ENCODE measurements around the gene CALCR. TPM values are rescaled to one million over a fixed set of nuclear protein-coding genes. Genes with fewer than 3 reads are reported as not detected.

The CALCR gene
- total and polyA plus RNA-seq, 2 donors (not counting 1 experiment from before 2014, with no cell fraction given) = not detected

DNA sequence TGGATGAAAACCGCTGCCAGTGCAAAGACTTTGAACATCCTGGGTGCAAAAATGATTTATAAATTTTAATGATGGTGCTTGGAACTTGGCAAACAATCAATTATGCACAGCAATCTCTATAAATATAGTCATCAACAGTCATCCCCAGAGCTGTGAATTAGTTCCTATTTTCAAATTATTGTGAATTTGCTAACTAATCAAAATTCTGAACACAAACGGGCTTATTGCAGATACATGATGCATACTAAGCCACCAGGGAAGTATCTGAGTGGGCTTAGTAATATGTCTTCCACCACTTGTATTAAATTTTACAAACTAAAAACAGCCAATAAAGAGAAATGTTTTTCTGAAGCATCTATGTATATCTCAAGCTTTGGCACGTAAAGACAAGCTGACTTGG is 165.2 kb downstream of the CALCR start:
- H2AFZ ChIP-seq (ENCODE audit: insufficient read depth, low read depth, low read length, poor library complexity, severe bottlenecking) = no peak overlapping the region
- no peak overlapping the region for H3K9ac ChIP-seq (ENCODE audit: low read length)
- no peak overlapping the region for H3K4me3 ChIP-seq (ENCODE audit: control extremely low read depth in 1 of 5, extremely low read depth in 1 of 5, insufficient read depth in 1 of 5, low read depth in 2 of 5, low read length in 4 of 5)
- H3K9me3 ChIP-seq (ENCODE audit: control extremely low read depth in 1 of 3, control insufficient read depth in 2 of 3, insufficient read depth in 1 of 3, low read length in 2 of 3) = peaks cover 0 to 9% (median 5%) of the 10 kb centered on the region in 3 donors
- intact Hi-C loops (cut with micrococcal nuclease) = loop anchor here (10.0 kb wide), 1 partner anchor 55 kb away; no protein-coding TSS in a partner anchor
- no peaks in the 10 kb centered on the region for H4K20me1 ChIP-seq (ENCODE audit: control insufficient read depth, insufficient read depth, low read length, poor library complexity, severe bottlenecking)
- H3K9me3 Mint-ChIP-seq (ENCODE audit: insufficient read depth) = peaks cover 9% of the 10 kb centered on the region
- no peaks in the 10 kb centered on the region for H3K27me3 ChIP-seq (replicated peaks in 1 of 4; ENCODE audit: control extremely low read depth in 1 of 4, control insufficient read depth in 3 of 4, insufficient read depth in 4 of 4, low read length in 3 of 4)
- no peaks in the 10 kb centered on the region for H3K4me1 Mint-ChIP-seq
- no peak overlapping the region for H3K27ac ChIP-seq (ENCODE audit: low read length in 2 of 2)
- no peak overlapping the region for H3K4me3 Mint-ChIP-seq
- no peak overlapping the region for H3K4me2 ChIP-seq (replicated peaks; ENCODE audit: low read depth, low read length, poor library complexity, severe bottlenecking)
- H3K27ac Mint-ChIP-seq = no peak overlapping the region
- H3K36me3 ChIP-seq (replicated peaks in 1 of 2; ENCODE audit: control extremely low read depth in 1 of 2, control insufficient read depth in 1 of 2, extremely low read depth in 1 of 2, insufficient read depth in 2 of 2, low read length in 1 of 2) = no peaks in the 10 kb centered on the region
- ChIA-PET POLR2A (no interaction called here), CTCF (no interaction called here)
- DNase-seq (no peak), ATAC-seq (ENCODE audit: low read depth) (no peak)
- no peaks in the 10 kb centered on the region for H3K4me1 ChIP-seq (ENCODE audit: control insufficient read depth in 2 of 2, insufficient read depth in 2 of 2, low read length in 2 of 2)
- H3K27me3 Mint-ChIP-seq = no peaks in the 10 kb centered on the region
- no peaks in the 10 kb centered on the region for H3K79me2 ChIP-seq (ENCODE audit: control insufficient read depth, insufficient read depth, low read length)
- no peak for TF ChIP-seq EZH2 (IDR thresholded peaks at IDR 0.05; ENCODE audit: borderline replicate concordance, insufficient read depth, low read depth, low read length, poor library complexity, severe bottlenecking)
- TF ChIP-seq, protein P1, sequence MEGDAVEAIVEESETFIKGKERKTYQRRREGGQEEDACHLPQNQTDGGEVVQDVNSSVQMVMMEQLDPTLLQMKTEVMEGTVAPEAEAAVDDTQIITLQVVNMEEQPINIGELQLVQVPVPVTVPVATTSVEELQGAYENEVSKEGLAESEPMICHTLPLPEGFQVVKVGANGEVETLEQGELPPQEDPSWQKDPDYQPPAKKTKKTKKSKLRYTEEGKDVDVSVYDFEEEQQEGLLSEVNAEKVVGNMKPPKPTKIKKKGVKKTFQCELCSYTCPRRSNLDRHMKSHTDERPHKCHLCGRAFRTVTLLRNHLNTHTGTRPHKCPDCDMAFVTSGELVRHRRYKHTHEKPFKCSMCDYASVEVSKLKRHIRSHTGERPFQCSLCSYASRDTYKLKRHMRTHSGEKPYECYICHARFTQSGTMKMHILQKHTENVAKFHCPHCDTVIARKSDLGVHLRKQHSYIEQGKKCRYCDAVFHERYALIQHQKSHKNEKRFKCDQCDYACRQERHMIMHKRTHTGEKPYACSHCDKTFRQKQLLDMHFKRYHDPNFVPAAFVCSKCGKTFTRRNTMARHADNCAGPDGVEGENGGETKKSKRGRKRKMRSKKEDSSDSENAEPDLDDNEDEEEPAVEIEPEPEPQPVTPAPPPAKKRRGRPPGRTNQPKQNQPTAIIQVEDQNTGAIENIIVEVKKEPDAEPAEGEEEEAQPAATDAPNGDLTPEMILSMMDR (IDR thresholded peaks at IDR 0.05) = no peak
- 100% methylated on average over 1 of the region's 3 CpGs for WGBS (ENCODE audit: insufficient coverage)

GRCh38 chr7:93407239-93407638 is 167.3 kb downstream of the CALCR start:
- no peak for ATAC-seq (ENCODE audit: low read depth)
- no peak for TF ChIP-seq EZH2 (IDR thresholded peaks at IDR 0.05; ENCODE audit: borderline replicate concordance, insufficient read depth, low read depth, low read length, poor library complexity, severe bottlenecking)
- TF ChIP-seq, protein P1 (IDR thresholded peaks at IDR 0.05) = no peak
- no peak overlapping the region for H3K27ac ChIP-seq (ENCODE audit: low read length in 2 of 2)
- Mint-ChIP-seq H3K4me3 (no peak overlapping the region), H3K27me3 (no peaks in the 10 kb centered on the region), H3K4me1 (no peaks in the 10 kb centered on the region), H3K9me3 (ENCODE audit: insufficient read depth) (peaks cover 9% of the 10 kb centered on the region), H3K27ac (no peak overlapping the region)
- H3K9ac ChIP-seq (ENCODE audit: low read length) = no peak overlapping the region
- H3K79me2 ChIP-seq (ENCODE audit: control insufficient read depth, insufficient read depth, low read length) = no peaks in the 10 kb centered on the region
- peaks cover 1 to 9% (median 5%) of the 10 kb centered on the region in 3 donors for H3K9me3 ChIP-seq (ENCODE audit: control extremely low read depth in 1 of 3, control insufficient read depth in 2 of 3, insufficient read depth in 1 of 3, low read length in 2 of 3)
- no peaks in the 10 kb centered on the region for H4K20me1 ChIP-seq (ENCODE audit: control insufficient read depth, insufficient read depth, low read length, poor library complexity, severe bottlenecking)
- POLR2A ChIA-PET = no interaction called here
- no peak overlapping the region for H2AFZ ChIP-seq (ENCODE audit: insufficient read depth, low read depth, low read length, poor library complexity, severe bottlenecking)
- H3K36me3 ChIP-seq (replicated peaks in 1 of 2; ENCODE audit: control extremely low read depth in 1 of 2, control insufficient read depth in 1 of 2, extremely low read depth in 1 of 2, insufficient read depth in 2 of 2, low read length in 1 of 2) = no peaks in the 10 kb centered on the region
- no peak overlapping the region for H3K4me3 ChIP-seq (ENCODE audit: control extremely low read depth in 1 of 5, extremely low read depth in 1 of 5, insufficient read depth in 1 of 5, low read depth in 2 of 5, low read length in 4 of 5)
- H3K4me1 ChIP-seq (ENCODE audit: control insufficient read depth in 2 of 2, insufficient read depth in 2 of 2, low read length in 2 of 2) = no peaks in the 10 kb centered on the region
- 91% methylated on average over 5 of the region's 5 CpGs for WGBS (ENCODE audit: insufficient coverage)
- no peak for DNase-seq
- H3K27me3 ChIP-seq (replicated peaks in 1 of 4; ENCODE audit: control extremely low read depth in 1 of 4, control insufficient read depth in 3 of 4, insufficient read depth in 4 of 4, low read length in 3 of 4) = no peaks in the 10 kb centered on the region
- CTCF ChIA-PET = no interaction called here
- H3K4me2 ChIP-seq (replicated peaks; ENCODE audit: low read depth, low read length, poor library complexity, severe bottlenecking) = no peak overlapping the region
- intact Hi-C loops (cut with micrococcal nuclease) = loop anchor here (10.0 kb wide), 1 partner anchor 58 kb away; no protein-coding TSS in a partner anchor
